Measurements from ENCODE around the gene CERS6.

DNA sequence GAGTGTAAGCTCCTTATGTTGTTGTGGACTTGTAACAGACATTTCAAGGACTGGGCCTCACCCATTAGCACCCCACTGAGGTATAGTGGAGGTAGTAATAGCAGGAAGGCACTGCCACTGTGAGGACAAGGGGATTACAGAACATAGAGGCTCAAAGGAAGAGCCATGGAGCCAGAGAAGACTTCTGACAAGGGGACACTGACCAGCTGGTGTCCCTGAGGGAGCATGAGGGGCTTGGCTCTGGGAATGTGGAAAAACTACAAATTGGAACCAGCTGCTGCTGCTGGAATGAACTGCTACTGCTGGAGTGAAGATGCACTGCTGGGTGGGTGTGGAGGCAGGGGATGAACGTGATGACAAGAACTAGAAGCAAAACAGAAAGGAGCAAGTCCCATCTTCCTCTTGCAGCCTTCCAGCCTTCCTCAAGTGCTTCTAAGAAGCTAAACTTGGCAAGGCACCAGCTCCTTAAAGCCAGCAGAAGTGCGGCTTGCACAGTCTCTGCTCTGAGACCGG lies 179.0 kb downstream of the CERS6 start:
- TF ChIP-seq CTCF (IDR thresholded peaks at IDR 0.05; ENCODE audit: poor library complexity, severe bottlenecking): no peak
- TF ChIP-seq EZH2 (IDR thresholded peaks at IDR 0.05; ENCODE audit: borderline replicate concordance, insufficient read depth, low read length, poor library complexity, severe bottlenecking): no peak
- no peak for TF ChIP-seq REST (IDR thresholded peaks at IDR 0.05; ENCODE audit: borderline replicate concordance)
- TF ChIP-seq EP300 (conservative IDR thresholded peaks at IDR 0.05; ENCODE audit: poor library complexity, severe bottlenecking): no peak
- TF ChIP-seq SMC3 (conservative IDR thresholded peaks at IDR 0.05; ENCODE audit: poor library complexity): no peak
- TF ChIP-seq RAD21 (conservative IDR thresholded peaks at IDR 0.05): no peak
- TF ChIP-seq TAF1 (IDR thresholded peaks at IDR 0.05; ENCODE audit: low read depth): no peak
